ENCODE results near the gene GNG7. TPM values are rescaled to one million over a fixed set of nuclear protein-coding genes. Genes with fewer than 3 reads are reported as not detected.
"Not testable (repeated sequence)": the region's sequence is repeated elsewhere in the genome, so short reads cannot be mapped to it uniquely, and the experiment has no call there.

The GNG7 gene
- total RNA-seq, 4 donors from 2014 or later: 0.57 to 3.8 (median 1.6) TPM

DNA sequence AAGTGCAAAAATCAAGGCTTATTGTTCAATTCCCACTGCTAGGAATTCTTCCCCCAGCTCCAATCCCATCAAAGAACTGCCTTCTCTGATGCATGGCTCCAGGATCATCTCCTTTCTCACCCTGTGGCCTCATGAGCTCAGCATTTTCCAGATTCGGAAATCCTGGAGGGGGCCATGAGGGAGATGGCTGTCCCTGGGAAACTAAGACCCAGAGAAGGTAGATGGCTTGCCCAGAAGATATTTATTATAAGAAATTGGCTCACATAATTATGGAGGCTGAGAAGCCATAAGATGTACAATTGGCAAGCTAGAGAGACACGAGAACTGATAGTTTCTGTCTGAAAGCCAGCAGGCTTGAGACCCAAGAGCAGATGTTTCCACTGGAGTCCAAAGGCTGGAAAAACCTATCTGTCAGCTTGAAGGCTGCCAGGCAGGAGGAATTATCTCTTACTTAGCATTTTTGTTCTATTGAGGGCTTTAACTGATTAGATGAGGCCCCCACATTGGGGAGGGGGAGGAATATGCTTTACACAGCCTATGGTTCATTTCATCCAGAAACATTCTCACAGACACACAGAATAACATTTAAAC, 168.0 kb downstream of the GNG7 start:
- Histone ChIP-seq H3K9me3 (no peaks in the 10 kb centered on the region), H3K27ac (peak overlapping the region in 3 of 4 donors; percentile 28 to 73 (median 44)), H3K36me3 (no peaks in the 10 kb centered on the region), H3K4me3 (no peak overlapping the region), H3K27me3 (no peaks in the 10 kb centered on the region), H3K4me1 (peaks cover 0 to 30% (median 5%) of the 10 kb centered on the region in 3 donors)
- intact Hi-C loops (cut with DNase I): loop anchor here (5.0 kb wide), 1 partner anchor 42 kb away; no protein-coding TSS in a partner anchor
- no peak for DNase-seq
- no peak for TF ChIP-seq POLR2A (IDR thresholded peaks at IDR 0.05)
- TF ChIP-seq, protein P1, sequence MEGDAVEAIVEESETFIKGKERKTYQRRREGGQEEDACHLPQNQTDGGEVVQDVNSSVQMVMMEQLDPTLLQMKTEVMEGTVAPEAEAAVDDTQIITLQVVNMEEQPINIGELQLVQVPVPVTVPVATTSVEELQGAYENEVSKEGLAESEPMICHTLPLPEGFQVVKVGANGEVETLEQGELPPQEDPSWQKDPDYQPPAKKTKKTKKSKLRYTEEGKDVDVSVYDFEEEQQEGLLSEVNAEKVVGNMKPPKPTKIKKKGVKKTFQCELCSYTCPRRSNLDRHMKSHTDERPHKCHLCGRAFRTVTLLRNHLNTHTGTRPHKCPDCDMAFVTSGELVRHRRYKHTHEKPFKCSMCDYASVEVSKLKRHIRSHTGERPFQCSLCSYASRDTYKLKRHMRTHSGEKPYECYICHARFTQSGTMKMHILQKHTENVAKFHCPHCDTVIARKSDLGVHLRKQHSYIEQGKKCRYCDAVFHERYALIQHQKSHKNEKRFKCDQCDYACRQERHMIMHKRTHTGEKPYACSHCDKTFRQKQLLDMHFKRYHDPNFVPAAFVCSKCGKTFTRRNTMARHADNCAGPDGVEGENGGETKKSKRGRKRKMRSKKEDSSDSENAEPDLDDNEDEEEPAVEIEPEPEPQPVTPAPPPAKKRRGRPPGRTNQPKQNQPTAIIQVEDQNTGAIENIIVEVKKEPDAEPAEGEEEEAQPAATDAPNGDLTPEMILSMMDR (IDR thresholded peaks at IDR 0.05): no peak
- WGBS, 2 donors: 75 to 86% methylated on average over 1 to 2 of the region's 2 CpGs

DNA sequence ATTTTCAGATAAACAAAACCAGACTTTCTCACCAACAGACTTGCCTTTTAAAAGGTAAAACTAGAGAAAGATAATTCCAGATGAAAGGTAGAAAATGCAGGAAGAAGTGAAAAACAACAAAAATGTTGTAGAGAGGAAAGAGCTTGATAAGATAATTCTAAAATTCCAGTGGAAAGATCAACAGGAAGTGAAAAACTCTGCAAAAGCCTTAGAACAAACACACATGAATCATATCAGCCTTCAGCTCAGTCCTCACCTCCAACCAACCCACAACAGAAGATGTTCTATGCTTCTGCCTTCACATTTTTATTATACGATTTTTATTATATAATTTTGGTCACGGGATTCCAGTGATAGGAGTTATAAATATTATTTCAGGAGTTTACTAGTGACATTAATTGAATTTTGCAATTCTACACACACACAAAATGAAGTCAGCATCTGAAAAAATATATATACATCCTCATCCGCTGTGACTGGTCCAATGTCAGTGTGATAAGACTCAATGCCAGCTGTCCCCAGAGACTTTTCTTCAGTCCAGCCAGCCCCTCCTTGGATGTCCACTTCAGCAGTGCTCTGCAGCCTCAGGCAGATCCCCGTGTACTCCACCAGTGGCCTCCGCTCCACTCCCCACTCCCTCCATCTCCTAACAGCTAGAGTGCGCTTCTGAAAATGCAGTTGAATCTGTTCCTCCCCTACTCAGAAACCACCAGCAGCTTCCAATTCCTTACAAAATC, 168.6 kb downstream of the GNG7 start:
- intact Hi-C loops (cut with DNase I): no loop called here
- 82 to 85% methylated on average over 6 of the region's 6 CpGs for WGBS, 2 donors
- Histone ChIP-seq H3K4me3 (no peak overlapping the region), H3K4me1 (peaks cover 2 to 36% (median 7%) of the 10 kb centered on the region in 3 donors), H3K9me3 (no peaks in the 10 kb centered on the region), H3K27me3 (no peaks in the 10 kb centered on the region), H3K27ac (peak overlapping the region; percentile 45 to 84 (median 68)), H3K36me3 (no peaks in the 10 kb centered on the region)
- TF ChIP-seq POLR2A (IDR thresholded peaks at IDR 0.05): no peak
- TF ChIP-seq, protein P1 (IDR thresholded peaks at IDR 0.05): no peak
- no peak for DNase-seq

DNA sequence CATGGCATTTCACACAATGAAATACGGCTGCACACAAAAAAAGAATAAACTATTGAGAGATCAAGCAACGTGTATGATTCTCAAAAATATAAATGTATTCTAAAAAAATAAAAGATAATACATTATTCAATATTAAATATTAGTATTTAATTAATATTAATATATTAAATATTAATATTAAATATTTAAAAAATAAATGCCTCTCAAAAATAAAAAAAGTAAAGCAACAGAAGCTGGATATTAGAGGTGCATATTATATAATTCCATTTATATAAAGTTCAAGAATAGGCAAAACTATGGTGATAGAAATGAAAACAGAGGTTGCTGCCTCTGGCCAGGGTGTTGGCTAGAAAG, 169.4 kb downstream of the GNG7 start:
- H3K27ac ChIP-seq: peak overlapping the region; percentile 45 to 84 (median 68)
- H3K4me1 ChIP-seq: peaks cover 7 to 44% (median 12%) of the 10 kb centered on the region in 3 donors
- H3K4me3 ChIP-seq: no peak overlapping the region
- no peak for DNase-seq
- no peaks in the 10 kb centered on the region for H3K9me3 ChIP-seq
- no peaks in the 10 kb centered on the region for H3K36me3 ChIP-seq
- TF ChIP-seq, protein P1 (IDR thresholded peaks at IDR 0.05): no peak
- TF ChIP-seq POLR2A (IDR thresholded peaks at IDR 0.05): no peak
- intact Hi-C loops (cut with DNase I): no loop called here
- WGBS, 2 donors: 23 to 28% methylated on average over 2 of the region's 2 CpGs
- no peaks in the 10 kb centered on the region for H3K27me3 ChIP-seq

DNA sequence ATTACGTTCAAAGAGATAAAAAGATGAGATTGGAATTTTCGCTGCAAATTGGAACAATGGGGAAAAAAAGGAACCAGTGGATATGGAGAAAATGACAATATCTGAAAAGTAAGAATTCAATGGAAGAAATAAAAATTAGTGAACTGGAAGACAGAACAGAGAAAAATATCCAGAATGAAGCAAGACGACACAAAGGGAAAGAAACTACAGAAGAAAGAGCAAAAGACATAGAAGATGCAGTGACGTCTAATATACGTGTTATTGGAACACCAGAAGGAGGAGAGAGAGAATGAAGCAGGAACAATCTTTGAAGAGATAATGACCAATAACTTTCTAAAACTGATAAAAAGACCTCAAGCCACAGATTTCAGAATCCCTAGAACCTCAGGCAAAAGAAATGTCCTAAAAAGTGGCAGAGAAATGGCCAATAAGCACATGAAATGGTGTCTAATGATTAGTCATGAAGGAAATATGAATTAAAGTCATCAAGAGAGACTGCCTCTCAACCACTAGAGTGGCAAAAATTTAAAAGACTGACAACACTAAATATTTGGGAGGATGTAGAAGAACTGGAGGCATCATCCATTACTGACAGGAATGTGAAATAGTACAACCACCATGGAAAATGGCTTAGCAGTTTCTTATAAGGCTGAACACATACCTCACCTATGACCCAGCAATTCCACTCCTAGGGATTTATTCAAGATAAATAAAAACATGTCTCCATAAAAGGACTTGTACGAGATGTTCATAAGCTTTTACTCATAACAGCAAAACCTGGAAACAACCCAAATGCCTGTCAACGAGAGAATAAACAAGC, 170.0 kb downstream of the GNG7 start:
- DNase-seq: no peak
- TF ChIP-seq, protein P1 (IDR thresholded peaks at IDR 0.05): peak in 1 of 6 experiments; percentile 31
- TF ChIP-seq POLR2A (IDR thresholded peaks at IDR 0.05): no peak
- H3K4me3 ChIP-seq: no peak overlapping the region
- H3K9me3 ChIP-seq: no peaks in the 10 kb centered on the region
- no peaks in the 10 kb centered on the region for H3K36me3 ChIP-seq
- H3K27me3 ChIP-seq: no peaks in the 10 kb centered on the region
- 74 to 77% methylated on average over 7 of the region's 7 CpGs for WGBS, 2 donors
- H3K4me1 ChIP-seq: peaks cover 7 to 50% (median 12%) of the 10 kb centered on the region in 3 donors
- intact Hi-C loops (cut with DNase I): no loop called here
- peak overlapping the region in 3 of 4 donors; percentile 45 to 84 (median 73) for H3K27ac ChIP-seq

DNA sequence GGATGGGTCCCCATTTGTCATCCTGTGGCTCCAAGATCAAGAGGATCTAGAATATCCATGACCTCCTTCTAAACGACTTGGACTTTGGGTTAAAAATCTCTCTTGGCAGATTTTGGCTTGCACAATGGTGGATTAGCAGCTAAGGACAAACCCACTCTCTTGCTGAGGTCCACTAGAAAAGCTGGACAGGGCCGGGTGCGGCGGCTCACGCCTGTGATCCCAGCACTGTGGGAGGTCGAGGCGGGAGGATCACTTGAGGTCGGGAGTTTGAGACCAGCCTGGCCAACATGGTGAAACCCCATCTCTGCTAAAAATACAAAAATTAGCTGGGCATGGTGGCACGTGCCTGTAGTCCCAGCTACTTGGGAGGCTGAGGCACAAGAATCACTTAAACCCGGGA, 172.6 kb downstream of the GNG7 start:
- H3K27me3 ChIP-seq; DNase-seq; H3K4me3 ChIP-seq; intact Hi-C loops (cut with DNase I); H3K9me3 ChIP-seq; H3K36me3 ChIP-seq: not testable (repeated sequence)
- 82% methylated on average over 8 to 9 of the region's 10 CpGs for WGBS, 2 donors
- peaks cover 12 to 62% (median 13%) of the 10 kb centered on the region in 3 donors for H3K4me1 ChIP-seq
- H3K27ac ChIP-seq: peak overlapping the region; percentile 39 to 85 (median 72)
